ENCODE results near the gene CPA2. TPM values are rescaled to one million over a fixed set of nuclear protein-coding genes. Genes with fewer than 3 reads are reported as not detected.

CPA2 gene
- total and polyA plus RNA-seq, 7 donors, result 0.92 to 3.0 (median 1.6) TPM; not detected in 4

DNA sequence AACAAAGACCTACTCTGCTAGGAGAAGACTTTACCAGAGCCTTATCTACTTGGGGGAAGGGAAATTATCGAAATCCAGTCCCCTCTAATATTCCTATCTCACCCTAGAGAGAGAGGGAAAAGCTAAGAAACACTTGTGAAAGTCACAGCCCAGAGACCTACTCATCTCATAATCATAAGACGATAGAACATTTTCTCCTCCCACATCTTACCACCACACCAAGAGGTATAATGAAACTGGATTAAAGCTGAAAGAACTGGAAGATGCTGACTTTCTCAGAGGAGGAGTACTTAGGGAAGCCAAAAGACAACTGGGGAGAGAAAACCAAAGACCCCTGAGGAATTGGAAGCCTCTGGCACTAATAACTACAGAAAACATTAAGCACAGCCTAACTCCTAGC, 67.2 kb downstream of the CPA2 start:
- no peak for TF ChIP-seq POLR2AphosphoS5 (IDR thresholded peaks at IDR 0.05)
- no peak for TF ChIP-seq POLR2A (IDR thresholded peaks at IDR 0.05)
- no peak for TF ChIP-seq EP300 (IDR thresholded peaks at IDR 0.05)
- TF ChIP-seq, protein P1, sequence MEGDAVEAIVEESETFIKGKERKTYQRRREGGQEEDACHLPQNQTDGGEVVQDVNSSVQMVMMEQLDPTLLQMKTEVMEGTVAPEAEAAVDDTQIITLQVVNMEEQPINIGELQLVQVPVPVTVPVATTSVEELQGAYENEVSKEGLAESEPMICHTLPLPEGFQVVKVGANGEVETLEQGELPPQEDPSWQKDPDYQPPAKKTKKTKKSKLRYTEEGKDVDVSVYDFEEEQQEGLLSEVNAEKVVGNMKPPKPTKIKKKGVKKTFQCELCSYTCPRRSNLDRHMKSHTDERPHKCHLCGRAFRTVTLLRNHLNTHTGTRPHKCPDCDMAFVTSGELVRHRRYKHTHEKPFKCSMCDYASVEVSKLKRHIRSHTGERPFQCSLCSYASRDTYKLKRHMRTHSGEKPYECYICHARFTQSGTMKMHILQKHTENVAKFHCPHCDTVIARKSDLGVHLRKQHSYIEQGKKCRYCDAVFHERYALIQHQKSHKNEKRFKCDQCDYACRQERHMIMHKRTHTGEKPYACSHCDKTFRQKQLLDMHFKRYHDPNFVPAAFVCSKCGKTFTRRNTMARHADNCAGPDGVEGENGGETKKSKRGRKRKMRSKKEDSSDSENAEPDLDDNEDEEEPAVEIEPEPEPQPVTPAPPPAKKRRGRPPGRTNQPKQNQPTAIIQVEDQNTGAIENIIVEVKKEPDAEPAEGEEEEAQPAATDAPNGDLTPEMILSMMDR (IDR thresholded peaks at IDR 0.05), result no peak
- Histone ChIP-seq H3K4me1 (peaks cover 0 to 11% (median 3%) of the 10 kb centered on the region in 4 donors), H3K36me3 (no peaks in the 10 kb centered on the region), H3K27me3 (no peaks in the 10 kb centered on the region), H3K9me3 (no peaks in the 10 kb centered on the region), H3K27ac (no peak overlapping the region), H3K4me3 (no peak overlapping the region)
- no peak for DNase-seq
- 75 to 83% methylated on average over 2 of the region's 2 CpGs for WGBS, 2 donors
- intact Hi-C loops (cut with DNase I), result no loop called here

DNA sequence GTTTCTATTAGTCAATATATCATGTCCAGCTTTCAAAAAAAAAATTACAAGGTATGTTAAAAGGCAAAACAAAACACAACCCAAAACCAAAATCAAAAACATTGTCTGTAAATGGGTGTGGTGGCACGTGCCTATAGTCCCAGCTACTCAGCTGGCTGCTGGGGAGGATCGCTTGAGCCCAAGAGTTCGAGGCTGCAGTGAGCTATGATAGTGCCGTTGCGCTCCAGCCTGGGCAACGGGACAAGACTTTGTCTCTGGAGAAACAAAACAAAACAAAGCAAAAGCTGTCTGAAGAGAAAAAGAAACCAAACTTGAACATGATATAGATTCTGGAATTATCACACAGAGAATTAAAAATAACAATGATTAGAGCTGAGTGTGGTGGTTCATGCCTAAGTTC, 67.6 kb downstream of the CPA2 start:
- peaks cover 0 to 11% (median 3%) of the 10 kb centered on the region in 4 donors for H3K4me1 ChIP-seq
- no peaks in the 10 kb centered on the region for H3K9me3 ChIP-seq
- H3K27me3 ChIP-seq, result no peaks in the 10 kb centered on the region
- 72% methylated on average over 6 of the region's 6 CpGs for WGBS, 2 donors
- H3K4me3 ChIP-seq, result no peak overlapping the region
- intact Hi-C loops (cut with DNase I), result no loop called here
- TF ChIP-seq POLR2A (IDR thresholded peaks at IDR 0.05) (no peak), EP300 (IDR thresholded peaks at IDR 0.05) (no peak), POLR2AphosphoS5 (IDR thresholded peaks at IDR 0.05) (no peak)
- TF ChIP-seq, protein P1 (IDR thresholded peaks at IDR 0.05), result no peak
- H3K27ac ChIP-seq, result no peak overlapping the region
- DNase-seq, result no peak
- no peaks in the 10 kb centered on the region for H3K36me3 ChIP-seq

DNA sequence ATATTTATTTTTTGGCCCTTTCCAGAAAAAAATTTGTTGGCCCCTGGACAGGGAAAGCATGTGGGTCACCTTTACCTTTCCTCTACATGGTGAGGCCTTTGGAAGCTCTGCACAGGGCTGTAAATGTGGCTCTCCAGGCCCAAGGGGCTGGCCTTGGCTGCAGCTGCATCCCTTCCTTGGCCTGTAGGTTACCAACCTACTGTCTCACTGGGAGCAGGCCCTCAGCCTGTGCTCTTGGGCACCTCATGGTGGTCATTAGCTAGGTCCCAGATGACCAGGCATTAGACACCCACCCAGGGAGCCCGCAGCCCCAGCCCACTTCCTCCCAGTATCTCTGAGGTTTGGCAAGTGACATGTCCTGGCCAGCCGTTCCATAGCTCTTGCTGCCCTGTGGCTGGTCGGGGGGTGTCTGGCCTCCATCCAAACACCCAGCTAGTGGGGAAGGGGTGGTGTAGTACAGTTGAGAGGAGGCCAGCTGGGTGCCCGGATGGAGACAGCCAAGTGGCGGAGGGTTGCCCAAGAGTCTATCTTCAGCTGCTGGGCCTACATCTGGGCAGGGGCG, 70.8 kb downstream of the CPA2 start:
- peaks cover 0 to 11% (median 3%) of the 10 kb centered on the region in 4 donors for H3K4me1 ChIP-seq
- DNase-seq, result no peak
- TF ChIP-seq EP300 (IDR thresholded peaks at IDR 0.05) (no peak), POLR2AphosphoS5 (IDR thresholded peaks at IDR 0.05) (no peak), POLR2A (IDR thresholded peaks at IDR 0.05) (no peak)
- TF ChIP-seq, protein P1 (IDR thresholded peaks at IDR 0.05), result no peak
- no peaks in the 10 kb centered on the region for H3K36me3 ChIP-seq
- no peak overlapping the region for H3K4me3 ChIP-seq
- no peak overlapping the region for H3K27ac ChIP-seq
- H3K9me3 ChIP-seq, result no peaks in the 10 kb centered on the region
- intact Hi-C loops (cut with DNase I), result no loop called here
- 87 to 89% methylated on average over 6 of the region's 6 CpGs for WGBS, 2 donors
- no peaks in the 10 kb centered on the region for H3K27me3 ChIP-seq

DNA sequence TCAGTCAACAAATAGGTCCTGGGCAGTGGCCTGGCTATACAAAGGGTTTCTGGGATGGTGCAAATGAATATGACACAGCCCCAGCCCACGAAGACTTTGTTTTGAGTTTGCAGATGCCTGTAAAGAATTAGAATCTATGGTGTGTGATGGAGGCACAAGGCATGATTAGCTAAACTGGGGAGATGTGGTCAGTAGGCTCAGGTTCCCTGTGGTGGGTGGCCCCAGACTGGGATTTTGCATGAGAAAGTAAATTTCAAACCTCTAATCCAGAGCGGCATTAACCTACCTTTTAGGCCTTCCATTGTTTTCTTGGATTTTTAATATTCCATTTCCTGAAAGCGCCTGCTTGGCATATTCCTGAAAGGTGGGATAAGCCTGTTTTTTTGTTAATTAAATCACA, 71.6 kb downstream of the CPA2 start:
- H3K27me3 ChIP-seq, result no peaks in the 10 kb centered on the region
- no peak overlapping the region for H3K4me3 ChIP-seq
- DNase-seq, result no peak
- 91 to 95% methylated on average over 3 of the region's 3 CpGs for whole genome bisulfite sequencing, 2 donors
- TF ChIP-seq, protein P1 (IDR thresholded peaks at IDR 0.05), result no peak
- TF ChIP-seq POLR2AphosphoS5 (IDR thresholded peaks at IDR 0.05), result no peak
- no peak for TF ChIP-seq EP300 (IDR thresholded peaks at IDR 0.05)
- TF ChIP-seq POLR2A (IDR thresholded peaks at IDR 0.05), result no peak
- H3K4me1 ChIP-seq, result peaks cover 0 to 11% (median 3%) of the 10 kb centered on the region in 4 donors
- no peaks in the 10 kb centered on the region for H3K36me3 ChIP-seq
- no peaks in the 10 kb centered on the region for H3K9me3 ChIP-seq
- no peak overlapping the region for H3K27ac ChIP-seq
- intact Hi-C loops (cut with DNase I), result no loop called here

Other genes with a start within 250 kb of the CPA2 start
- 10 to 100 TPM; 10.5 to 19.4 (median 15.1) TPM for gene ZC3HC1, start 215.5 kb upstream of the CPA2 start, total RNA-seq
- 10 to 100 TPM in 1 of 3 donors, 1 to 10 TPM in 2; 8.4 to 11.7 (median 9.9) TPM for gene ZC3HC1, start 215.5 kb upstream of the CPA2 start, polyA plus RNA-seq
- 10 to 100 TPM; 16.3 to 22.5 (median 17.8) TPM for gene KLHDC10, start 196.3 kb upstream of the CPA2 start, total RNA-seq
- 10 to 100 TPM in 2 of 3 donors, 1 to 10 TPM in 1; 7.8 to 11.5 (median 11.3) TPM for gene KLHDC10, start 196.3 kb upstream of the CPA2 start, polyA plus RNA-seq
- 1 to 10 TPM; 6.5 to 9.6 (median 8.9) TPM for gene TMEM209, start 61.5 kb upstream of the CPA2 start, total RNA-seq
- 1 to 10 TPM; 3.0 to 9.9 (median 3.7) TPM for gene TMEM209, start 61.5 kb upstream of the CPA2 start, polyA plus RNA-seq
- gene SSMEM1, start 59.0 kb upstream of the CPA2 start, total RNA-seq, result not detected
- gene SSMEM1, start 59.0 kb upstream of the CPA2 start, polyA plus RNA-seq, result not detected
- not detected for gene CPA4, start 26.3 kb downstream of the CPA2 start, total RNA-seq
- under 1 TPM in 1 of 3 donors, not detected in 2; 0.06 TPM for gene CPA4, start 26.3 kb downstream of the CPA2 start, polyA plus RNA-seq
- not detected for gene CPA5, start 78.0 kb downstream of the CPA2 start, total RNA-seq
- 1 to 10 TPM in 1 of 3 donors, not detected in 2; 1.1 TPM for gene CPA5, start 78.0 kb downstream of the CPA2 start, polyA plus RNA-seq
- 1 to 10 TPM in 1 of 4 donors, not detected in 3; 2.2 TPM for gene CPA1, start 113.6 kb downstream of the CPA2 start, total RNA-seq
- 1 to 10 TPM in 2 of 3 donors, under 1 TPM in 1; 0.34 to 7.8 (median 1.2) TPM for gene CPA1, start 113.6 kb downstream of the CPA2 start, polyA plus RNA-seq
- gene CEP41, start 174.2 kb downstream of the CPA2 start, total RNA-seq, result 10 to 100 TPM in 1 of 4 donors, 1 to 10 TPM in 3; 7.1 to 11.9 (median 7.5) TPM
- gene CEP41, start 174.2 kb downstream of the CPA2 start, polyA plus RNA-seq, result 1 to 10 TPM; 1.2 to 7.7 (median 2.8) TPM
- gene MEST, start 225.2 kb downstream of the CPA2 start, total RNA-seq, result 10 to 100 TPM in 1 of 4 donors, 1 to 10 TPM in 3; 6.0 to 14.1 (median 7.8) TPM
- gene MEST, start 225.2 kb downstream of the CPA2 start, polyA plus RNA-seq, result 10 to 100 TPM in 2 of 3 donors, 1 to 10 TPM in 1; 9.6 to 21.6 (median 10.2) TPM

Measured in sigmoid colon (tissue), 7 donors.